Mesendoderm (in vitro differentiated cells): Measurements from ENCODE around the gene ARPP19.
A peak's percentile ranks its signal among the peaks of the same experiment; 100 is the strongest.
"Not testable (repeated sequence)": the region's sequence is repeated elsewhere in the genome, so short reads cannot be mapped to it uniquely, and the experiment has no call there.

Experiments
- DNase-seq: peaks from one replicate; pipeline ENCODE4 v3.0.0; 2013
- H2AK5ac ChIP-seq: 2 replicates; pipeline ENCODE4 v1.6.1; 2013; ENCODE audit warnings: low read length, inconsistent platforms
- H2BK120ac ChIP-seq: 2 replicates; pipeline ENCODE4 v1.6.1; 2013; ENCODE audit warnings: low read depth, mild to moderate bottlenecking, low read length, moderate library complexity, mixed read lengths
- H2BK15ac ChIP-seq: replicated peaks from 2 replicates; pipeline ENCODE4 v1.6.1; 2013; ENCODE audit warnings: low read depth, mild to moderate bottlenecking, moderate library complexity
- H2BK5ac ChIP-seq: 2 replicates; pipeline ENCODE4 v1.6.1; 2013; ENCODE audit warnings: low read length, inconsistent platforms
- H3K18ac ChIP-seq: 2 replicates; pipeline ENCODE4 v1.6.1; 2013; ENCODE audit warnings: mild to moderate bottlenecking, low read length, mixed read lengths
- H3K23ac ChIP-seq: one replicate; pipeline ENCODE4 v1.6.1; 2013; ENCODE audit warnings: low read length
- H3K27ac ChIP-seq: 2 replicates; pipeline ENCODE4 v1.5.1; 2013; ENCODE audit warnings: low read depth, mild to moderate bottlenecking, inconsistent platforms, low read length, moderate library complexity
- H3K27me3 ChIP-seq: 2 replicates; pipeline ENCODE4 v1.6.1; 2013; ENCODE audit warnings: low read length, control low read depth, mild to moderate bottlenecking, inconsistent platforms; ENCODE audit not compliant: insufficient read depth, poor library complexity
- H3K36me3 ChIP-seq: 2 replicates; pipeline ENCODE4 v1.6.1; 2013; ENCODE audit warnings: low read length, inconsistent platforms; ENCODE audit not compliant: control insufficient read depth, insufficient read depth
- H3K4ac ChIP-seq: one replicate; pipeline ENCODE4 v1.6.1; 2013; ENCODE audit warnings: low read depth, mild to moderate bottlenecking, low read length, moderate library complexity
- H3K4me1 ChIP-seq: 2 replicates; pipeline ENCODE4 v1.6.1; 2013; ENCODE audit warnings: low read depth, low read length, inconsistent platforms; ENCODE audit not compliant: control insufficient read depth
- H3K4me2 ChIP-seq: 2 replicates; pipeline ENCODE4 v1.6.1; 2013; ENCODE audit warnings: low read length
- H3K4me3 ChIP-seq: 2 replicates; pipeline ENCODE4 v1.5.1; 2013; ENCODE audit warnings: mild to moderate bottlenecking, low read length
- H3K56ac ChIP-seq: one replicate; pipeline ENCODE4 v1.6.1; 2013; ENCODE audit warnings: low read length
- H3K79me1 ChIP-seq: 2 replicates; pipeline ENCODE4 v1.6.1; 2013; ENCODE audit warnings: low read length, inconsistent platforms
- H3K79me2 ChIP-seq: 2 replicates; pipeline ENCODE4 v1.6.1; 2013; ENCODE audit warnings: mild to moderate bottlenecking, low read length; ENCODE audit not compliant: control insufficient read depth, insufficient read depth
- H3K9ac ChIP-seq: 2 replicates; pipeline ENCODE4 v1.6.1; 2013; ENCODE audit warnings: low read length, inconsistent platforms
- H4K5ac ChIP-seq: one replicate; pipeline ENCODE4 v1.6.1; 2013; ENCODE audit warnings: low read length
- H4K8ac ChIP-seq: one replicate; pipeline ENCODE4 v1.6.1; 2013; ENCODE audit warnings: low read depth, mild to moderate bottlenecking, control low read depth, low read length, moderate library complexity
- WGBS: extraction: QIAGEN DNeasy Blood & Tissue Kit; methylation state at CpG from one replicate; pipeline ENCODE4 v1.1.7; 2013; ENCODE audit warnings: low lambda C conversion rate, missing lambda C conversion rate; ENCODE audit not compliant: insufficient coverage; ENCODE audit errors: extremely low coverage; 5-methylcytosine and 5-hydroxymethylcytosine counted together

Gene ARPP19

GRCh38 chr15:52566889-52567288 lies 1.9 kb downstream of the ARPP19 start:
- no peak for DNase-seq
- H3K27ac ChIP-seq, result no peak overlapping the region

GRCh38 chr15:52565417-52566358 lies 3.1 kb downstream of the ARPP19 start:
- not testable (repeated sequence) for H3K27me3 ChIP-seq, H2BK120ac ChIP-seq, H3K79me1 ChIP-seq, H2BK15ac ChIP-seq, H3K4me3 ChIP-seq, DNase-seq, H3K4me2 ChIP-seq, H3K4me1 ChIP-seq, H4K8ac ChIP-seq, H3K23ac ChIP-seq, H3K9ac ChIP-seq, H4K5ac ChIP-seq, H3K4ac ChIP-seq, H3K36me3 ChIP-seq, H2AK5ac ChIP-seq, H3K27ac ChIP-seq, H2BK5ac ChIP-seq, H3K18ac ChIP-seq, H3K56ac ChIP-seq
- peaks cover 70% of the 10 kb centered on the region for H3K79me2 ChIP-seq
- WGBS, result no CpG with 5 or more reads among the region's 13 CpGs

More at GRCh38 chr15:52566889-52567288, 1.9 kb downstream of the ARPP19 start:
- WGBS, result no CpG with 5 or more reads among the region's 4 CpGs
- no peak overlapping the region for H2BK15ac ChIP-seq
- H3K27me3 ChIP-seq, result no peaks in the 10 kb centered on the region
- H3K4ac ChIP-seq, result no peak overlapping the region
- H4K5ac ChIP-seq, result no peak overlapping the region
- no peak overlapping the region for H2BK120ac ChIP-seq
- peak overlapping the region; percentile 38 for H3K56ac ChIP-seq
- no peak overlapping the region for H4K8ac ChIP-seq
- no peak overlapping the region for H3K23ac ChIP-seq
- H3K79me2 ChIP-seq, result peaks cover 63% of the 10 kb centered on the region
- no peak overlapping the region for H3K4me3 ChIP-seq
- H2AK5ac ChIP-seq, result no peak overlapping the region
- H3K4me2 ChIP-seq, result peak overlapping the region; percentile 13
- no peaks in the 10 kb centered on the region for H3K36me3 ChIP-seq
- peaks cover 3% of the 10 kb centered on the region for H3K4me1 ChIP-seq
- peaks cover 1% of the 10 kb centered on the region for H3K79me1 ChIP-seq
- H3K9ac ChIP-seq, result peak overlapping the region; percentile 23
- H3K18ac ChIP-seq, result no peak overlapping the region
- no peak overlapping the region for H2BK5ac ChIP-seq

GRCh38 chr15:52563501-52564060 lies 5.2 kb downstream of the ARPP19 start:
- WGBS, result no CpG with 5 or more reads among the region's 4 CpGs

GRCh38 chr15:52559575-52559974 lies 9.3 kb downstream of the ARPP19 start:
- Histone ChIP-seq H3K4me2 (no peak overlapping the region), H3K79me2 (peaks cover 62% of the 10 kb centered on the region), H2BK120ac (no peak overlapping the region), H3K9ac (no peak overlapping the region), H3K27me3 (no peaks in the 10 kb centered on the region), H4K8ac (no peak overlapping the region), H4K5ac (no peak overlapping the region), H3K79me1 (peaks cover 3% of the 10 kb centered on the region), H3K23ac (no peak overlapping the region), H3K56ac (no peak overlapping the region), H3K18ac (no peak overlapping the region), H3K4me1 (no peaks in the 10 kb centered on the region), H2AK5ac (no peak overlapping the region), H3K36me3 (no peaks in the 10 kb centered on the region), H2BK5ac (no peak overlapping the region), H3K4me3 (no peak overlapping the region), H3K27ac (no peak overlapping the region), H3K4ac (no peak overlapping the region), H2BK15ac (no peak overlapping the region)
- no CpG with 5 or more reads among the region's 2 CpGs for WGBS
- DNase-seq, result no peak

More at GRCh38 chr15:52563501-52564060, 5.2 kb downstream of the ARPP19 start:
- no peaks in the 10 kb centered on the region for H3K36me3 ChIP-seq
- no peak for DNase-seq
- peaks cover 3% of the 10 kb centered on the region for H3K79me1 ChIP-seq
- H3K27me3 ChIP-seq, result no peaks in the 10 kb centered on the region
- no peak overlapping the region for H3K9ac ChIP-seq
- H3K4me1 ChIP-seq, result no peaks in the 10 kb centered on the region
- H3K56ac ChIP-seq, result no peak overlapping the region
- no peak overlapping the region for H3K4me3 ChIP-seq
- no peak overlapping the region for H4K5ac ChIP-seq
- no peak overlapping the region for H3K27ac ChIP-seq
- no peak overlapping the region for H3K4ac ChIP-seq
- no peak overlapping the region for H4K8ac ChIP-seq
- H2BK5ac ChIP-seq, result no peak overlapping the region
- no peak overlapping the region for H3K4me2 ChIP-seq
- H3K23ac ChIP-seq, result no peak overlapping the region
- H2AK5ac ChIP-seq, result no peak overlapping the region
- peaks cover 89% of the 10 kb centered on the region for H3K79me2 ChIP-seq
- no peak overlapping the region for H2BK120ac ChIP-seq
- H3K18ac ChIP-seq, result no peak overlapping the region
- H2BK15ac ChIP-seq, result no peak overlapping the region

- H3K27me3 ChIP-seq, result no peaks in the 10 kb centered on the region
- H3K23ac ChIP-seq, result no peak overlapping the region
- H2AK5ac ChIP-seq, result no peak overlapping the region
- H3K56ac ChIP-seq, result no peak overlapping the region
- H3K79me1 ChIP-seq, result peaks cover 2% of the 10 kb centered on the region
- no peak overlapping the region for H3K4me2 ChIP-seq
- WGBS, result no CpG with 5 or more reads among the region's 6 CpGs
- no peak overlapping the region for H4K8ac ChIP-seq
- H3K4me3 ChIP-seq, result no peak overlapping the region
- no peak overlapping the region for H3K18ac ChIP-seq
- no peaks in the 10 kb centered on the region for H3K4me1 ChIP-seq
- DNase-seq, result no peak
- no peak overlapping the region for H3K4ac ChIP-seq
- H2BK5ac ChIP-seq, result no peak overlapping the region
- no peak overlapping the region for H3K27ac ChIP-seq
- H3K36me3 ChIP-seq, result no peaks in the 10 kb centered on the region
- no peak overlapping the region for H3K9ac ChIP-seq
- no peak overlapping the region for H2BK15ac ChIP-seq
- no peak overlapping the region for H2BK120ac ChIP-seq
- H4K5ac ChIP-seq, result no peak overlapping the region
- peaks cover 56% of the 10 kb centered on the region for H3K79me2 ChIP-seq
These were observed 9.8 kb downstream of the ARPP19 start for GRCh38 chr15:52559022-52559421.
